Right atrium auricular region (tissue), 2 donors: ENCODE measurements around the gene SUGCT. TPM values are rescaled to one million over a fixed set of nuclear protein-coding genes. Genes with fewer than 3 reads are reported as not detected.

ENCODE experiments used
- DNase-seq: peaks from one replicate; pipeline ENCODE4 v3.0.0-alpha.2; 2019; ENCODE audit warnings: low spot score
- H3K27ac ChIP-seq, 2 donors: fragments of 200-600 bp; sonication (generic); 1 replicate in 1 of 2; 2 replicates in 1 of 2; pipeline ENCODE4 v1.5.1; 2016 to 2019
- H3K27me3 ChIP-seq, 2 donors: fragments of 200-600 bp; sonication (generic); one replicate each; pipeline versions ENCODE4 v1.5.1 to v1.6.0; 2017 to 2019
- H3K36me3 ChIP-seq: fragments of 200-600 bp; sonication (generic); one replicate; pipeline ENCODE4 v1.5.1; 2016
- H3K4me1 ChIP-seq, 2 donors: fragments of 200-600 bp; sonication (generic); one replicate each; pipeline versions ENCODE4 v1.5.1 to v1.6.0; 2017 to 2019
- H3K4me3 ChIP-seq, 2 donors: fragments of 200-600 bp; sonication (generic); 1 replicate in 1 of 2; 2 replicates in 1 of 2; pipeline ENCODE4 v1.5.1; 2017 to 2019; ENCODE audit warnings: mild to moderate bottlenecking in 1 of 2, moderate library complexity in 1 of 2
- H3K9me3 ChIP-seq, 2 donors: fragments of 200-600 bp; sonication (generic); one replicate each; pipeline ENCODE4 v1.5.1; 2019
- CTCF ChIP-seq, 2 donors: fragments of 200-600 bp; sonication (generic); IDR thresholded peaks; one replicate each; pipeline ENCODE4 v1.5.1; 2019; ENCODE audit warnings: antibody characterized with exemption in 2 of 2
- total RNA-seq, 2 donors: library from RNA; depleted of rRNA; stranded (reverse); fragments of >200 nt; gene quantifications; one replicate each; pipeline ENCODE4 v1.1.0, GENCODE V29; 2016

SUGCT gene
- total RNA-seq, 2 donors from 2014 or later: 2.6 to 5.4 TPM

GRCh38 chr7:40836218-40836617, 701.4 kb downstream of the SUGCT start:
- Histone ChIP-seq H3K4me1 (no peaks in the 10 kb centered on the region), H3K27me3 (no peaks in the 10 kb centered on the region), H3K27ac (no peak overlapping the region), H3K9me3 (peaks cover 0 to 13% of the 10 kb centered on the region in 2 donors), H3K36me3 (no peaks in the 10 kb centered on the region), H3K4me3 (no peak overlapping the region)
- no peak for DNase-seq
- no peak for TF ChIP-seq CTCF (IDR thresholded peaks at IDR 0.05)

- no peak for DNase-seq
- H3K4me3 ChIP-seq: no peak overlapping the region
- no peak for TF ChIP-seq CTCF (IDR thresholded peaks at IDR 0.05)
- H3K27ac ChIP-seq: no peak overlapping the region
- H3K27me3 ChIP-seq: no peaks in the 10 kb centered on the region
- no peaks in the 10 kb centered on the region for H3K4me1 ChIP-seq
- peaks cover 0 to 13% of the 10 kb centered on the region in 2 donors for H3K9me3 ChIP-seq
- no peaks in the 10 kb centered on the region for H3K36me3 ChIP-seq
These were observed 705.1 kb downstream of the SUGCT start for GRCh38 chr7:40839881-40840280.

- Histone ChIP-seq H3K4me1 (no peaks in the 10 kb centered on the region), H3K9me3 (peaks cover 0 to 13% of the 10 kb centered on the region in 2 donors), H3K27me3 (no peaks in the 10 kb centered on the region), H3K4me3 (no peak overlapping the region), H3K27ac (no peak overlapping the region), H3K36me3 (no peaks in the 10 kb centered on the region)
- no peak for DNase-seq
- no peak for TF ChIP-seq CTCF (IDR thresholded peaks at IDR 0.05)
These were observed 706.2 kb downstream of the SUGCT start for GRCh38 chr7:40840990-40841389.

GRCh38 chr7:40842641-40843040, 707.8 kb downstream of the SUGCT start:
- Histone ChIP-seq H3K4me1 (no peaks in the 10 kb centered on the region), H3K27ac (no peak overlapping the region), H3K9me3 (peaks cover 0 to 13% of the 10 kb centered on the region in 2 donors), H3K27me3 (no peaks in the 10 kb centered on the region), H3K36me3 (no peaks in the 10 kb centered on the region), H3K4me3 (no peak overlapping the region)
- no peak for DNase-seq
- no peak for TF ChIP-seq CTCF (IDR thresholded peaks at IDR 0.05)

- Histone ChIP-seq H3K27ac (no peak overlapping the region), H3K9me3 (peaks cover 0 to 13% of the 10 kb centered on the region in 2 donors), H3K4me3 (no peak overlapping the region), H3K4me1 (no peaks in the 10 kb centered on the region), H3K36me3 (no peaks in the 10 kb centered on the region), H3K27me3 (no peaks in the 10 kb centered on the region)
- no peak for TF ChIP-seq CTCF (IDR thresholded peaks at IDR 0.05)
- no peak for DNase-seq
These were observed 708.7 kb downstream of the SUGCT start for GRCh38 chr7:40843338-40843985.

- H3K27me3 ChIP-seq: no peaks in the 10 kb centered on the region
- no peak for TF ChIP-seq CTCF (IDR thresholded peaks at IDR 0.05)
- no peaks in the 10 kb centered on the region for H3K4me1 ChIP-seq
- H3K27ac ChIP-seq: no peak overlapping the region
- no peak for DNase-seq
- no peak overlapping the region for H3K4me3 ChIP-seq
- H3K9me3 ChIP-seq: no peaks in the 10 kb centered on the region
- H3K36me3 ChIP-seq: no peaks in the 10 kb centered on the region
These were observed 711.1 kb downstream of the SUGCT start for GRCh38 chr7:40845943-40846342.
